WTC11 (cell line): Measurements from ENCODE around the gene RBX1. TPM values are rescaled to one million over a fixed set of nuclear protein-coding genes. Genes with fewer than 3 reads are reported as not detected.

Source experiments
- ATAC-seq: fragments of 200-7000 bp; cut with Tn5 transposase; 2 replicates; pipeline ENCODE4 v1.10.0; 2021; ENCODE audit warnings: mild to moderate bottlenecking, moderate library complexity
- CTCF ChIA-PET: fragments of 300-600 bp; sonication (Branson Sonifier 250); formaldehyde crosslinking; loops from one replicate; lab custom pipeline; 2021; ENCODE audit warnings: antibody characterized with exemption; lab: Charles Lee
- POLR2A ChIA-PET: fragments of 350-600 bp; sonication (Branson Sonifier 250); formaldehyde crosslinking; loops from one replicate; lab custom pipeline; 2021; ENCODE audit warnings: antibody characterized with exemption; lab: Charles Lee
- DNase-seq: peaks from one replicate; pipeline ENCODE4 v3.0.0; 2021; ENCODE audit warnings: low spot score
- H3K27ac Mint-ChIP-seq: 2 replicates; pipeline ENCODE4 v1.8.0; 2021; ENCODE audit warnings: mixed read lengths
- H3K27me3 Mint-ChIP-seq: 2 replicates; pipeline ENCODE4 v1.8.0; 2021; ENCODE audit warnings: low read depth, mild to moderate bottlenecking, moderate library complexity, mixed read lengths
- H3K36me3 Mint-ChIP-seq: 2 replicates; pipeline ENCODE4 v1.8.0; 2021; ENCODE audit warnings: mixed read lengths
- H3K4me1 Mint-ChIP-seq: 2 replicates; pipeline ENCODE4 v1.8.0; 2022; ENCODE audit warnings: mixed read lengths
- H3K4me3 Mint-ChIP-seq: 2 replicates; pipeline ENCODE4 v1.8.0; 2021; ENCODE audit warnings: mild to moderate bottlenecking, moderate library complexity, mixed read lengths
- H3K9me3 Mint-ChIP-seq: 2 replicates; pipeline ENCODE4 v1.8.0; 2021; ENCODE audit warnings: mixed read lengths
- CBFB ChIP-seq: sonication (generic); formaldehyde crosslinking; IDR thresholded peaks from 2 replicates; pipeline ENCODE4 v1.8.1; 2022; ENCODE audit warnings: mild to moderate bottlenecking, low read depth, missing genetic modification reagents
- CREM ChIP-seq: sonication (generic); formaldehyde crosslinking; IDR thresholded peaks from 2 replicates; pipeline ENCODE4 v1.8.1; 2022; ENCODE audit warnings: mild to moderate bottlenecking, missing genetic modification reagents, moderate library complexity
- ELF4 ChIP-seq: sonication (generic); formaldehyde crosslinking; IDR thresholded peaks from 2 replicates; pipeline ENCODE4 v1.8.1; 2022; ENCODE audit warnings: low read depth, mild to moderate bottlenecking, moderate library complexity, missing genetic modification reagents
- FOXP1 ChIP-seq: sonication (generic); formaldehyde crosslinking; IDR thresholded peaks from 2 replicates; pipeline ENCODE4 v1.8.0; 2022; ENCODE audit warnings: missing genetic modification reagents, mild to moderate bottlenecking, moderate library complexity, borderline replicate concordance
- GABPB1 ChIP-seq: sonication (generic); formaldehyde crosslinking; IDR thresholded peaks from 2 replicates; pipeline ENCODE4 v1.8.1; 2023; ENCODE audit warnings: mild to moderate bottlenecking, missing genetic modification reagents
- JAZF1 ChIP-seq: fragments of 250-450 bp; sonication (Bioruptor Pico); IDR thresholded peaks from 2 replicates; pipeline ENCODE4 v1.9.0; 2021; ENCODE audit warnings: moderate library complexity, mild to moderate bottlenecking, inconsistent platforms
- NFYB ChIP-seq: sonication (generic); formaldehyde crosslinking; conservative IDR thresholded peaks from 2 replicates; pipeline ENCODE4 v1.8.0; 2022; ENCODE audit warnings: low read depth, missing genetic modification reagents
- OVOL2 ChIP-seq: fragments of 250-450 bp; sonication (Bioruptor Pico); IDR thresholded peaks from 2 replicates; pipeline ENCODE4 v1.9.0; 2021; ENCODE audit warnings: mild to moderate bottlenecking, borderline replicate concordance
- RELA ChIP-seq: sonication (generic); formaldehyde crosslinking; IDR thresholded peaks from 2 replicates; pipeline ENCODE4 v1.8.1; 2022; ENCODE audit warnings: missing genetic modification reagents, mild to moderate bottlenecking, borderline replicate concordance
- TCF7 ChIP-seq: sonication (generic); formaldehyde crosslinking; IDR thresholded peaks from 2 replicates; pipeline ENCODE4 v1.8.0; 2022; ENCODE audit warnings: mild to moderate bottlenecking, low read depth, missing genetic modification reagents, moderate library complexity
- TP53 ChIP-seq: sonication (generic); formaldehyde crosslinking; IDR thresholded peaks from 2 replicates; pipeline ENCODE4 v1.8.1; 2023; ENCODE audit warnings: mild to moderate bottlenecking, missing genetic modification reagents
- ZBTB43 ChIP-seq: sonication (generic); formaldehyde crosslinking; IDR thresholded peaks from 2 replicates; pipeline ENCODE4 v1.8.1; 2023; ENCODE audit warnings: mild to moderate bottlenecking, missing genetic modification reagents
- ZNF121 ChIP-seq: sonication (generic); formaldehyde crosslinking; IDR thresholded peaks from 2 replicates; pipeline ENCODE4 v1.8.0; 2023; ENCODE audit warnings: missing genetic modification reagents
- ZNF219 ChIP-seq: sonication (generic); formaldehyde crosslinking; IDR thresholded peaks from 2 replicates; pipeline ENCODE4 v1.8.0; 2023; ENCODE audit warnings: missing genetic modification reagents, mild to moderate bottlenecking, borderline replicate concordance
- ZNF263 ChIP-seq: sonication (generic); formaldehyde crosslinking; IDR thresholded peaks from 2 replicates; pipeline ENCODE4 v1.8.1; 2022; ENCODE audit warnings: low read depth, mild to moderate bottlenecking, moderate library complexity, missing genetic modification reagents
- ZNF532 ChIP-seq: fragments of 250-450 bp; sonication (Bioruptor Pico); IDR thresholded peaks from 2 replicates; pipeline ENCODE4 v1.9.0; 2021; ENCODE audit warnings: mild to moderate bottlenecking, borderline replicate concordance
- total RNA-seq: library from RNA; stranded (reverse); gene quantifications from 3 replicates; pipeline ENCODE4 v1.2.3, GENCODE V29; 2021
- TF ChIP-seq, protein P1 (sequence below): sonication (generic); formaldehyde crosslinking; IDR thresholded peaks from 2 replicates; pipeline ENCODE4 v1.8.0; 2023; ENCODE audit warnings: missing genetic modification reagents
- TF ChIP-seq, protein P2 (sequence below): sonication (generic); formaldehyde crosslinking; IDR thresholded peaks from 2 replicates; pipeline ENCODE4 v1.8.0; 2022; ENCODE audit warnings: mild to moderate bottlenecking, missing genetic modification reagents
- TF ChIP-seq, protein P3 (sequence below): sonication (generic); formaldehyde crosslinking; IDR thresholded peaks from 2 replicates; pipeline ENCODE4 v1.8.1; 2023; ENCODE audit warnings: mild to moderate bottlenecking, missing genetic modification reagents, moderate library complexity
- TF ChIP-seq, protein P4 (sequence below): sonication (generic); formaldehyde crosslinking; conservative IDR thresholded peaks from 2 replicates; pipeline ENCODE4 v1.8.1; 2023; ENCODE audit warnings: mild to moderate bottlenecking, low read depth, missing genetic modification reagents, moderate library complexity
- TF ChIP-seq, protein P5 (sequence below): sonication (generic); formaldehyde crosslinking; IDR thresholded peaks from 2 replicates; pipeline ENCODE4 v1.8.1; 2022; ENCODE audit warnings: low read depth, missing genetic modification reagents, borderline replicate concordance

The RBX1 gene
- total RNA-seq, 1 experiment from 2014 or later = 70.8 TPM

GRCh38 chr22:40955571-40955970 is 4.4 kb downstream of the RBX1 start:
- ChIA-PET CTCF (no interaction called here), POLR2A (interaction anchor here (0.5 kb wide), 1 partner anchor 27 kb away, joined by 5 read pairs; no protein-coding TSS in a partner anchor)
- DNase-seq (no peak), ATAC-seq (no peak)
- Mint-ChIP-seq H3K4me1 (peaks cover 11% of the 10 kb centered on the region), H3K27me3 (no peaks in the 10 kb centered on the region), H3K36me3 (peaks cover 43% of the 10 kb centered on the region), H3K4me3 (no peak overlapping the region), H3K27ac (no peak overlapping the region), H3K9me3 (no peaks in the 10 kb centered on the region)
- TF ChIP-seq CREM (CRISPR knock-in tag) (no peak), TCF7 (no peak), ZNF263 (CRISPR knock-in tag) (no peak), CBFB (CRISPR knock-in tag) (no peak), FOXP1 (CRISPR knock-in tag) (no peak), RELA (CRISPR knock-in tag) (no peak)
- TF ChIP-seq, protein P1, sequence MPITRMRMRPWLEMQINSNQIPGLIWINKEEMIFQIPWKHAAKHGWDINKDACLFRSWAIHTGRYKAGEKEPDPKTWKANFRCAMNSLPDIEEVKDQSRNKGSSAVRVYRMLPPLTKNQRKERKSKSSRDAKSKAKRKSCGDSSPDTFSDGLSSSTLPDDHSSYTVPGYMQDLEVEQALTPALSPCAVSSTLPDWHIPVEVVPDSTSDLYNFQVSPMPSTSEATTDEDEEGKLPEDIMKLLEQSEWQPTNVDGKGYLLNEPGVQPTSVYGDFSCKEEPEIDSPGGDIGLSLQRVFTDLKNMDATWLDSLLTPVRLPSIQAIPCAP (CRISPR knock-in tag) = no peak

DNA sequence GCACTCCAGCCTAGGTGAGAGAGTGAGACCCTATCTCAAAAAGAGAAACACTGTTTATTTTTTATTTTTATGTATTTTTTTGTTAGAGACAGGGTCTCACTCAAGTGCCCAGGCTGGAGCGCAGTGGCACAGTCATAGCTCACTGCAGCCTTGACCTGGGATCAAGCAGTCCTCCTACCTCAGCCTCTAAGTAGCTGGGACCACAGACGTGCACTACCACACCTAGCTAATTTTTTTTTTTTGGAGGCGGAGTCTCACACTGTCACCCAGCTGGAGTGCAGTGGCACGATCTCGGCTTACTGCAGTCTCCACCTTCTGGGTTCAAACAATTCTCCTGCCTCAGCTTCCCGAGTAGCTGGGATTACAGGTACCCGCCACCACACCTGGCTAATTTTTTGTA is 6.4 kb downstream of the RBX1 start:
- ChIA-PET POLR2A (no interaction called here), CTCF (interaction anchor here (1.1 to 1.6 kb wide), 2 partner anchors 35 to 280 kb away, joined by 3 read pairs; no protein-coding TSS in a partner anchor)
- H3K27me3 Mint-ChIP-seq = no peaks in the 10 kb centered on the region
- ATAC-seq (no peak), DNase-seq (no peak)
- H3K4me3 Mint-ChIP-seq = no peak overlapping the region
- H3K4me1 Mint-ChIP-seq = peaks cover 3% of the 10 kb centered on the region; the same call in 1 of the 2 replicates
- peaks cover 51% of the 10 kb centered on the region for H3K36me3 Mint-ChIP-seq
- no peak overlapping the region for H3K27ac Mint-ChIP-seq
- TF ChIP-seq, protein P2, sequence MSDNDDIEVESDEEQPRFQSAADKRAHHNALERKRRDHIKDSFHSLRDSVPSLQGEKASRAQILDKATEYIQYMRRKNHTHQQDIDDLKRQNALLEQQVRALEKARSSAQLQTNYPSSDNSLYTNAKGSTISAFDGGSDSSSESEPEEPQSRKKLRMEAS (CRISPR knock-in tag) = no peak
- TF ChIP-seq OVOL2 (CRISPR knock-in tag) (no peak), NFYB (CRISPR knock-in tag) (no peak), ZNF532 (CRISPR knock-in tag) (no peak), ZNF219 (CRISPR knock-in tag) (no peak)
- TF ChIP-seq, protein P3, sequence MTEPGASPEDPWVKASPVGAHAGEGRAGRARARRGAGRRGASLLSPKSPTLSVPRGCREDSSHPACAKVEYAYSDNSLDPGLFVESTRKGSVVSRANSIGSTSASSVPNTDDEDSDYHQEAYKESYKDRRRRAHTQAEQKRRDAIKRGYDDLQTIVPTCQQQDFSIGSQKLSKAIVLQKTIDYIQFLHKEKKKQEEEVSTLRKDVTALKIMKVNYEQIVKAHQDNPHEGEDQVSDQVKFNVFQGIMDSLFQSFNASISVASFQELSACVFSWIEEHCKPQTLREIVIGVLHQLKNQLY = no peak
- no peaks in the 10 kb centered on the region for H3K9me3 Mint-ChIP-seq

- POLR2A ChIA-PET = no interaction called here
- Mint-ChIP-seq H3K4me3 (no peak overlapping the region), H3K36me3 (peaks cover 55% of the 10 kb centered on the region), H3K27ac (no peak overlapping the region), H3K9me3 (no peaks in the 10 kb centered on the region), H3K27me3 (no peaks in the 10 kb centered on the region), H3K4me1 (peaks cover 2% of the 10 kb centered on the region; the same call in 1 of the 2 replicates)
- TF ChIP-seq, protein P4, sequence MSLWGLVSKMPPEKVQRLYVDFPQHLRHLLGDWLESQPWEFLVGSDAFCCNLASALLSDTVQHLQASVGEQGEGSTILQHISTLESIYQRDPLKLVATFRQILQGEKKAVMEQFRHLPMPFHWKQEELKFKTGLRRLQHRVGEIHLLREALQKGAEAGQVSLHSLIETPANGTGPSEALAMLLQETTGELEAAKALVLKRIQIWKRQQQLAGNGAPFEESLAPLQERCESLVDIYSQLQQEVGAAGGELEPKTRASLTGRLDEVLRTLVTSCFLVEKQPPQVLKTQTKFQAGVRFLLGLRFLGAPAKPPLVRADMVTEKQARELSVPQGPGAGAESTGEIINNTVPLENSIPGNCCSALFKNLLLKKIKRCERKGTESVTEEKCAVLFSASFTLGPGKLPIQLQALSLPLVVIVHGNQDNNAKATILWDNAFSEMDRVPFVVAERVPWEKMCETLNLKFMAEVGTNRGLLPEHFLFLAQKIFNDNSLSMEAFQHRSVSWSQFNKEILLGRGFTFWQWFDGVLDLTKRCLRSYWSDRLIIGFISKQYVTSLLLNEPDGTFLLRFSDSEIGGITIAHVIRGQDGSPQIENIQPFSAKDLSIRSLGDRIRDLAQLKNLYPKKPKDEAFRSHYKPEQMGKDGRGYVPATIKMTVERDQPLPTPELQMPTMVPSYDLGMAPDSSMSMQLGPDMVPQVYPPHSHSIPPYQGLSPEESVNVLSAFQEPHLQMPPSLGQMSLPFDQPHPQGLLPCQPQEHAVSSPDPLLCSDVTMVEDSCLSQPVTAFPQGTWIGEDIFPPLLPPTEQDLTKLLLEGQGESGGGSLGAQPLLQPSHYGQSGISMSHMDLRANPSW (CRISPR knock-in tag) = no peak
- TF ChIP-seq CREM (CRISPR knock-in tag) (no peak), ELF4 (no peak), GABPB1 (CRISPR knock-in tag) (no peak), RELA (CRISPR knock-in tag) (no peak), ZNF121 (CRISPR knock-in tag) (no peak), JAZF1 (CRISPR knock-in tag) (no peak), TP53 (CRISPR knock-in tag) (no peak), ZBTB43 (no peak), NFYB (CRISPR knock-in tag) (no peak)
- TF ChIP-seq, protein P5, sequence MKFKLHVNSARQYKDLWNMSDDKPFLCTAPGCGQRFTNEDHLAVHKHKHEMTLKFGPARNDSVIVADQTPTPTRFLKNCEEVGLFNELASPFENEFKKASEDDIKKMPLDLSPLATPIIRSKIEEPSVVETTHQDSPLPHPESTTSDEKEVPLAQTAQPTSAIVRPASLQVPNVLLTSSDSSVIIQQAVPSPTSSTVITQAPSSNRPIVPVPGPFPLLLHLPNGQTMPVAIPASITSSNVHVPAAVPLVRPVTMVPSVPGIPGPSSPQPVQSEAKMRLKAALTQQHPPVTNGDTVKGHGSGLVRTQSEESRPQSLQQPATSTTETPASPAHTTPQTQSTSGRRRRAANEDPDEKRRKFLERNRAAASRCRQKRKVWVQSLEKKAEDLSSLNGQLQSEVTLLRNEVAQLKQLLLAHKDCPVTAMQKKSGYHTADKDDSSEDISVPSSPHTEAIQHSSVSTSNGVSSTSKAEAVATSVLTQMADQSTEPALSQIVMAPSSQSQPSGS (CRISPR knock-in tag) = no peak
- ATAC-seq = no peak
- DNase-seq = no peak
- CTCF ChIA-PET = interaction anchor here (1.6 kb wide), 1 partner anchor 36 kb away, joined by 3 read pairs; no protein-coding TSS in a partner anchor
These were observed 7.1 kb downstream of the RBX1 start for GRCh38 chr22:40958299-40958698.
